Globus pallidus (tissue), 1 donor: ENCODE results near the gene IDUA.

Experiments used
- DNase-seq: peaks from one replicate; pipeline ENCODE4 v3.0.0-alpha.2; 2015; ENCODE audit warnings: low spot score

Gene IDUA

GRCh38 chr4:1017211-1017610 is 30.4 kb downstream of the IDUA start:
- no peak for DNase-seq

DNA sequence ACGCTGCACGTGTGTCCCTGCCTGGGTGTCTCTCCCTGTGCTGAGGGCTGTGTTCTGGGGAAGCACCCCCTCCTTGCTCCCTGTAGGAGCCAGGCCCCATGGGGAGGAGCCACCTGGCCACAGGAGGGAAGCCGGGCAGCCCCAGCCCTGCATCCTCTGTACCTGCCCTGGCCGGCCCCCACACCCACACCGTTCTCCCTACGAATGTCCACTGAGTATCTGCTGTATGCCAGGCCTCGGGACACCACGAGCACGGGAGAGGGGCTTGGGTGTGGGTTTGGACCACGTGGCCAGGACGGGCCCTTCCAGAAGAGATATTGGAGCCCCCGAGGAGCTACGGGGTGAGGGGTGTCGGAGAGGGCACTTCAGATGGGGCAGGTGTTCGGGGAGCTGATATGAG is 30.9 kb downstream of the IDUA start:
- DNase-seq, result no peak

DNA sequence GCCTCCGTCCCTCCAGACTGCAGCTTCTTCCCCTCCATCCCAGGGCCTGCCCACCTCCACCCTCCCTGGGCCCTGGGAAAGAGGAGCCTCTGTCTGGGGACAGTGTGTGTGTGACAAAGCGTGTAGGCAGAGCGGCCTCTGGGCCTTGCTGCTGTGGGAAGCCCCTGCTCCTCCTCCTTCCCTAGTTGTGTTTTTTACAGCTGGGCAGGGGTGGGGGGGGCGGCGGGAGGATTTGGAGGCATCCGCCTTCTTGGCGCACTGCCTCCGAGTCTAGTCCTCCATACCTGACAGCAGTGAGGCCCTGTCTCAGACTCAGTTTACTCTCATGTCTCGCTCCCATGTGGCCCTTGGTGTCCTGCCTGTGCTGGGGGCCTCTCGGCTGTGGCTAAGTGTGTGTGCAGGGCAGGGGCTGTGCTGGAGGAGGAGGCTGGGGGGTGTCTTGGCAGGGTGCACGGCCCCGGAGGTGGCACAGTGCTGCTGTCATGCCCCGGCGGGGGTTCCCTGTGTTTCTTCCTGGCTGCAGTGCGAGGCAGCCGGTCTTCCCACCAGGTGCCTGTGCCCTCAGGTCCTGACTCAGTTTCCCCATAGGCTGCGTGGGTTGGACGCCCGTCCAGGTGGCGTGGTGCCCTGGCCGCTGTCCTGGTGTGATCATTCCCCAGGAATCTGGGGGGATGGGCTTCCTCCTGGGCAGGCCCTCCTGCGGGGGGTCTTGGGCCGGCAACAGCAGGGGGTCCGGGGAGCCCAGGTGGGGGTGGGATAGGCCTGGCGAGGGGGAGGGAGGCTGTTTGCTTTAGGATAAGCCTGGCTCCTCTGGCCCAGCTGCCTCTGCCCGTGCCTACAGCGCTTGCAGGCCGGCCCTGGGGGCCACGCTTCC is 31.5 kb downstream of the IDUA start:
- no peak for DNase-seq

GRCh38 chr4:1019320-1019719 is 32.5 kb downstream of the IDUA start:
- DNase-seq, result no peak

GRCh38 chr4:1019729-1020470 is 33.1 kb downstream of the IDUA start:
- DNase-seq, result no peak

DNA sequence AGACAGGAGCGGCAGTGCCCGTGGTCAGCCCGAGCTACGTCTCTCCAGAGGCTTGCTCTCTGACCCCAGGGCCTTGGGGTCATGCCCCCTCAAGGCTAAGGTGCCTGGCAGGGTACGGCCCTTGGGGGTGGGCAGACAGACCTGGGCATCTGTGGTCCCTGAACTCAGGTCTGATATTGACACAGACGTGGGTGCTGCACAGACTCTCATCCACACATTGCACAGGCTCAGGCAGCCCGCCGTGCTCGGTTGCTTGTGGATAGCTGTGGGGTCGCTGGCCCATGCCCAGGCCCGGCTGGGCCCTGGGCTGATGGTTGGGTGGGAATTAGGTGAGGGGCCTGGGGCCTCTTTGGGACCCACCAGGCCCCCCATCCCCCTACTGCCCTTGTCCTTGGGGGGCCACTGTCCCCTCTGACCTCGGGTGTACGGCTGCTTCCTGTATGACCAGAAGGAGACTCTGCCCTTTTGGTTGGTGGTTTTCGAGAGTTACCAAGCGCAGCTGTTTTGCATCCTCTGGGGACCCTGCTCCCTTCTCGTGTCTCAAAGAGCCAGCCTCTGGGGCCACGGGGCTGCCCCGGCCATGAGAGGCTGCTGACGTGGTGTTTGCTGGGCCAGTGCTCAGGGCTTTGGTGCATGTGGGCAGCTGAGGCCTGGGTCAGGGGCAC is 34.7 kb downstream of the IDUA start:
- DNase-seq, result no peak

GRCh38 chr4:1022051-1022738 is 35.4 kb downstream of the IDUA start:
- DNase-seq, result no peak

DNA sequence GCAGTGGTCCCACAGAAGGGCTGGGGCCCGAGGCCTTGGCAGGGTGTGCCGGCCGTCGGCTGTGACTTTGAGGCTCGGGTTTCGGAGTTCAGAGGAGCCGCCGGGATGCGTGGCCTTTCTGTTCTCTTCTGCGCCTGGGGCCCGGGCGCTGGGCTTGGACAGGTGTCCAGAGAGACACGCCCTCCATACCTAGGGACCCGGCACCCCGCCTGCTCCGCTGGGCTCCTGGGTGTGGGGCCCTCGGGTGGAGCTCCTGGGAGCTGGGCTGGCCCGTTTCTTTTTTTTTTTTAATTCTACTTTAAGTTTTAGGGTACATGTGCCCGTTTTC is 35.9 kb downstream of the IDUA start:
- no peak for DNase-seq

DNA sequence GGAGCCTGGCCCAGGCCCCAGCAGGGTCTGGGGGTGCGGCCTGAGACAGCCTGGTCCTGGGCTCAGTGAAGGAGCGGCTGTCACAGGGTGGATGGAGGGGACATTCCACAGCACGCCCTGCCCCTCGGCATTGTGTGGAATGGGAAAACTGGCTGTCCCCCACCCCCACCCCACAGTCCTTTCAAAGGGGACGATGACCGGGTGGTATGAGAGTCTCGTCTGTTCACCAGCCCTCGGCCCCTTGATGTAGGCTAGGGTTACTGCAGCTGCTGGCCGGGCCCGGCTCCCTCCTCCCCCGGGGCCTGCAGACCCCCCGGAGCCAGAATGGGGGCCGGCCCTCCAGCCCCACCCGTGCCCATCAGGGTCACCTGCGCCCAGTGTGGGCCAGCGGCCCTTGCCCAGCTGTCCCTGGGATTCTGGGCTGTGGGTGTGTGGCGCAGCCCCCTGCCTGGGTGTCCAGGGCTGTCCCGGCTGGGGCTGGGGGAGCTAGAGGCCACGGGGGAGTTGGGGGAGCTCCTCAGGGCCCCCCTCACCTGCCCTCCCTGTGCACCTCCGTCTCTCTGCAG is 36.3 kb downstream of the IDUA start:
- DNase-seq, result no peak

DNA sequence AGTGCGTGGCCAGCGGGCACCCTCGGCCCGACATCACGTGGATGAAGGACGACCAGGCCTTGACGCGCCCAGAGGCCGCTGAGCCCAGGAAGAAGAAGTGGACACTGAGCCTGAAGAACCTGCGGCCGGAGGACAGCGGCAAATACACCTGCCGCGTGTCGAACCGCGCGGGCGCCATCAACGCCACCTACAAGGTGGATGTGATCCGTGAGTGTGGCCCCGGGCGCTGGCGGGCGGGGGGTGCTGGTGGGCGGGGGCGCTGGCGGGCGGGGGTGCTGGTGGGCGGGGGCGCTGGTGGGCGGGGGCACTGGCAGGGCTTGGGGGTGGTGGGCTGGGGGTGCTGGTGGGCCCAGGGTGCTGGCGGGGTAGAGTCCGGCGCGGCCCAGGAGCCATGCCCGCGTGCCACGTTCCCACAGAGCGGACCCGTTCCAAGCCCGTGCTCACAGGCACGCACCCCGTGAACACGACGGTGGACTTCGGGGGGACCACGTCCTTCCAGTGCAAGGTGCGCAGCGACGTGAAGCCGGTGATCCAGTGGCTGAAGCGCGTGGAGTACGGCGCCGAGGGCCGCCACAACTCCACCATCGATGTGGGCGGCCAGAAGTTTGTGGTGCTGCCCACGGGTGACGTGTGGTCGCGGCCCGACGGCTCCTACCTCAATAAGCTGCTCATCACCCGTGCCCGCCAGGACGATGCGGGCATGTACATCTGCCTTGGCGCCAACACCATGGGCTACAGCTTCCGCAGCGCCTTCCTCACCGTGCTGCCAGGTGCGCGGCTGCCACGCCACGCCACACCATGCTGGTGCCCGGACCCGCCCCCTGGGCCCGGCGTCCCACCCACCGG is 37.3 kb downstream of the IDUA start:
- DNase-seq, result no peak

GRCh38 chr4:1024882-1025545 is 38.2 kb downstream of the IDUA start:
- DNase-seq, result no peak

- no peak for DNase-seq
Observed at GRCh38 chr4:1026115-1026514, 39.3 kb downstream of the IDUA start.

DNA sequence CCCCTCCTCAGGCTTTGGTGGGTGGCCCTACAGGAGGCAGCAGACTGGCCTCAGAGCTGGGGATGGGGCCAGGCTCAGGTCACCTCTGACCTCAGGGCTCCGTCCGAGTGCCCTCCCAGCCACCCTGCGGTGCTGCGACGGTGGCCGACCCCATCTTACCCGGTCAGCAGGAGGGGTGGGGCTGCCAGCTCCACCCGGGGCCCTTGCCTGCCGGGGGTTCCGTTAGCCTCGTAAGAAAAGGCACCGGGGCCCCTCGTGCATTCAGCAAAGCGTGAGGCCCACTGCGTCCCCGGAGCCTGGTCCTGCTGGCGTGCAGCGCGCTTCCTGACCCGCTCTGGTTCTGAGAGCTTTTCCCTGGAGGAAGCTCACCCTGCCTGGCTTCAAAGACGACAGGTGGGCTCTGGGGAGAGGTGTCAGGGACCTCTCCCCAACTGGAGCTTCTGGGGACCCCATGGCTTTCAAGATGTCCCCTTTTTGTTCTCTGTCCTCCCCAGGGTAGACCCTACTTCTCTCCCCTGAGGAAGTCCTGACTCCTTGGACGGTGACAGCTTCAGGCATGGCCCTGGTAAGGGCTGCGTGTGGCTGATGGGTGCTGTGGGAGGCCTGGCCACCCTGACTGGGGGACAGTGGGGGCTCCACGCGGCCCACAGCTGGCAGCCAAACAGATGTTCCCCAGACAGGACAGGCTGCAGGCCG is 40.5 kb downstream of the IDUA start:
- DNase-seq, result no peak

GRCh38 chr4:1027915-1028238 is 41.0 kb downstream of the IDUA start:
- no peak for DNase-seq

DNA sequence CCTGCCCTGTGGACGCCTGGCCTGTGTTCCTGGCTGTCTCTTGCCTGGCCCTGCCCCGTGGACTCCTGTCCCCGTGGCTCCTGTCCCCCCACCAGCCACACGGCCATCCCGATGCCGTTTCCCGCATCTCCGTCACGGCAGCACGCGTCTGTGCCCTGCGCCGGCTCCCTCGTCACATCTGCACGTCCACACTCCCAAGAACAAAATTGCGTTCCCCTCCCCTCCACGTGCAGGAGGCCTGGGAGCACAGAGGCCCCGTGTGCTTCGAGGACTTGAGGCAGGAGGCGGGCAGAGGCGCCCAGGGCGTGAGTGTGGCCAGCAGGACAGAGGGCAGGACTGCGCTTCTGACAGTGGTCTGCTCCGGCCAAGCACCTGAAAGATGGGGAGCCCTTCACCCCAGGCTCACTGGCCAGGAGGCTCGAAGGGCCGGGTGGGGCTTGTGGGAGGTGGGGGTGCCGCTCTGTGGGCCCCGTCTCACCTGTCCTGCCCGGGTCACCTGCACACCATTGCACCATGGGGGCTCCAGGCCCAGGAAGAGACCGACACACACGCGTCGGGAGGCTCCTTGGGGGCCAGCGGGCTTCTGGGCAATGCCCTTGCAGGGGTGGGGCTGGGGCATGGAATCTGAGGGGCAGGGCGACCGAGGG is 41.9 kb downstream of the IDUA start:
- no peak for DNase-seq

- DNase-seq, result no peak
Observed at GRCh38 chr4:1029529-1029928, 42.7 kb downstream of the IDUA start.

- no peak for DNase-seq
Observed at GRCh38 chr4:1030031-1030430, 43.2 kb downstream of the IDUA start.

- no peak for DNase-seq
Observed at GRCh38 chr4:1030559-1030958, 43.7 kb downstream of the IDUA start.

- DNase-seq, result no peak
Observed at GRCh38 chr4:1031346-1031745, 44.5 kb downstream of the IDUA start.
